Mucosa of stomach (tissue), 1 donor: ENCODE results near the gene GALNTL6.

Source experiments
- H3K27me3 ChIP-seq: one replicate; pipeline ENCODE4 v1.7.0; 2013; ENCODE audit warnings: mild to moderate bottlenecking, low read length; ENCODE audit not compliant: control insufficient read depth, insufficient read depth
- H3K36me3 ChIP-seq: one replicate; pipeline ENCODE4 v1.7.0; 2013; ENCODE audit warnings: low read length; ENCODE audit not compliant: control insufficient read depth, insufficient read depth
- H3K4me1 ChIP-seq: one replicate; pipeline ENCODE4 v1.7.0; 2013; ENCODE audit warnings: mild to moderate bottlenecking, low read length; ENCODE audit not compliant: control insufficient read depth, insufficient read depth
- H3K4me3 ChIP-seq: one replicate; pipeline ENCODE4 v1.7.0; 2013; ENCODE audit warnings: low read length
- H3K9ac ChIP-seq: one replicate; pipeline ENCODE4 v1.7.0; 2013; ENCODE audit warnings: mild to moderate bottlenecking, low read length, moderate library complexity
- H3K9me3 ChIP-seq: one replicate; pipeline ENCODE4 v1.7.0; 2013; ENCODE audit warnings: mild to moderate bottlenecking, low read length, moderate library complexity; ENCODE audit not compliant: control insufficient read depth
- donor health status: Pancreatic carcinoma.

The GALNTL6 gene

GRCh38 chr4:173076903-173077634 is 1263.9 kb downstream of the GALNTL6 start:
- H3K4me1 ChIP-seq: peaks cover 19% of the 10 kb centered on the region
- H3K9me3 ChIP-seq: no peaks in the 10 kb centered on the region
- H3K4me3 ChIP-seq: no peak overlapping the region
- no peaks in the 10 kb centered on the region for H3K27me3 ChIP-seq
- H3K9ac ChIP-seq: no peak overlapping the region
- no peaks in the 10 kb centered on the region for H3K36me3 ChIP-seq

GRCh38 chr4:173088144-173088543 is 1274.9 kb downstream of the GALNTL6 start:
- H3K36me3 ChIP-seq: no peaks in the 10 kb centered on the region

More at GRCh38 chr4:173088144-173088543, 1274.9 kb downstream of the GALNTL6 start:
- H3K9ac ChIP-seq: no peak overlapping the region
- H3K4me1 ChIP-seq: peaks cover 6% of the 10 kb centered on the region
- no peaks in the 10 kb centered on the region for H3K9me3 ChIP-seq
- H3K27me3 ChIP-seq: no peaks in the 10 kb centered on the region
- H3K4me3 ChIP-seq: no peak overlapping the region
